Activated CD8-positive, alpha-beta memory T cell treated with anti-CD3 and anti-CD28 coated beads, Interleukin-2, amount 50 U/mL, for 4 hours (primary cell): ENCODE results near the gene EME1.

ENCODE experiments used
- DNase-seq: peaks from one replicate; pipeline ENCODE4 v3.0.0-alpha.2; 2020

The EME1 gene

DNA sequence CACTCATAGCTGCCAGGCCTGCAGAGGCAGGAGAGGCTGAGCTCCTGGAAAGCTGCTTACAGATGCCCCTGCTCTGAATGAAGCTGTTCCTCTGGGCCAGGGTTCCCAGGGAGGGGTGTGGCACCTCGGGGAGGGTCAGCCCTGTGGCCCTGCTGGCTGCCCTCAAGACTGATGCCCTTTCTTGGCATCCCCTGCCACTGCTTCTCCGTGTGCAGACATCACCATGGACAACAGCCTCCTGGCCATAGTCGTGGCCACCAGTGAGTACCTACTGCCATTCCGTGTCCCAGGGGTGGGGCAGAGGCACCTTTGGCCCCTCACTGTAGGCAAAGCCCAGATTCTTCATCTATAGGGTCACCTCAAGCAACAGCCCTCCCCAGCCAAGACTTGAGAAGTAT is 9.0 kb upstream of the EME1 start:
- no peak for DNase-seq

DNA sequence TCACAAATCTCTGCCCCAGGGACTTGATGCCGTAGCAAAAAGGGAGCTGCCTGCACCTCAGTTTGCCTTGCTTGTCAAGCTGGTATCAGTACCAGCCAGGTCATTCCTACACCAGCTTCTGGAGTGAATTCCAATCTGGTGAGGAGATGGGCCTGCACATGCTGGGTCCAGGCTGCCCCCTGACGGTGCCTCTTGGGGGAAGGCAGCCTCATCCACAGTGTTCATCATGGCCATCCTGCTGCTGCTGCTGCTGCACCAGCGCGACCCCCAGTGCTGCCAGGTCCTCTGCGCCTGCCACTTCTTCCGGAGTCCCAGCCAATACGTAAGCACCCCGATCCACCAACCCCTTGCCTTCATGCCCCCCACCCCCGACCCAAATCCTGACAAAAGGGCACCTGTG is 8.3 kb upstream of the EME1 start:
- DNase-seq: no peak

- DNase-seq: no peak
These were observed 7.9 kb upstream of the EME1 start for GRCh38 chr17:50365165-50365564.

- no peak for DNase-seq
These were observed 7.2 kb upstream of the EME1 start for GRCh38 chr17:50365649-50366393.

DNA sequence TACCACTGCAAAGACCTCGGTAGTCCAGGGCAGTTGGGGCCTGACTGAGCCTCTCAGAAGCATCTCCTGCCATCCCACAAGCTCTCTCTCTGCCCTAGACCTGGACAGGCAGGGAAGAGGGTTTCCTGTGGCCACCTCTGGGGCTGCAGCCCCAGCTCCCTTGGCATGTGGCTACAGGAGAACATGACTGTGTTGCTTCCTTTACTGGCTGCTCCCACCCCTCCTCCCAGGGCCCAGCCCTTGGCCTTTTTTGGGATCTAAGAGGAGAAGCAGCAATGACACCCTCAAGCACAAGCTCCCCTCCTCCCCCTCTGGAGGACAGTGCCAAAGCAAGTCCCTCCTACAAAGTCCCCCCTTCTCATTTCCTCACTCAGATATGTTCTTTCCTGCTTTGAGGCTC is 5.6 kb upstream of the EME1 start:
- DNase-seq: no peak

DNA sequence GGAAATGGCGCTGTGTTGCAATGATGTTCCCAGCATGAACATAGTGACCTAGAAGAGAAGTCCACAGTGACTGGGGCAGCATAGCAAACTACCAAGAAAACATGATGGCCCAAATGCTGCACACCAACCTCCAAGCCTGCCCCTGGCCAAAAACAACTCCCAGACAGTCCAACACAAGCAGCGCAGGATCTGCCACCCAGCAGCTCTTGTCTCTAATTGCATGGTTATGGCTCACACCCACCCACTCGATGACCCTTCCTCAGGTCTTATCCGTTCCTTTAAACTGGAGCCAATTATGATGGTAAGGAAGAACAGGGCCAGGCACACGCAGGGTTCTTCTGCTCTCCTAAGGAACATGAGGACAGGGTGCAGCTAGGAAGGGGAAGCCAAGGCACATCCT is 3.0 kb upstream of the EME1 start:
- no peak for DNase-seq

- no peak for DNase-seq
These were observed 1.5 kb upstream of the EME1 start for GRCh38 chr17:50371526-50371925.

DNA sequence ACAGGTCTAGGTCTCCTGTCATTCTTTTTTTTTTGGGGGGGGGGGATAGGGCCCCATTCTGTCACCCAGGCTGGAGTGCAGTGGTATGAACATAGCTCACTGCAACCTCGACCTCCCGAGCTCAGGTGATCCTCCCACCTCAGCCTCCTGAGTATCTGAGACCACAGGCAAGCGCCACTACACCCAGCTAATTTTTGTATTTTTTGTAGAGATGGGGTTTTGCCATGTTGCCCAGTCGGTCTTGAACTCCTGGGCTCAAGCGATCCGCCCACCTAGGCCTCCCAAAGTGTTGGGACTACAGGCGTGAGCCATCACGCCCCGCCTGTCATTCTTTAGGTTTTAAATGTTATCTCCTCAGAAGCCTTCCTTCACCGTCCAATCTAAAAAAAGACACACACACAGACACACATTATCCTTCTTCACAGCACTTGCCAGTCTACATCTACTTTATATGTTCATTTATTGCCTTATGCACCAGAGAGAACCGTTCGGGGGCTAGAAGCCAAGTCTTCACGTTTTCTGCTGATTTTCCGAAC is 739 bp upstream of the EME1 start:
- DNase-seq: no peak

DNA sequence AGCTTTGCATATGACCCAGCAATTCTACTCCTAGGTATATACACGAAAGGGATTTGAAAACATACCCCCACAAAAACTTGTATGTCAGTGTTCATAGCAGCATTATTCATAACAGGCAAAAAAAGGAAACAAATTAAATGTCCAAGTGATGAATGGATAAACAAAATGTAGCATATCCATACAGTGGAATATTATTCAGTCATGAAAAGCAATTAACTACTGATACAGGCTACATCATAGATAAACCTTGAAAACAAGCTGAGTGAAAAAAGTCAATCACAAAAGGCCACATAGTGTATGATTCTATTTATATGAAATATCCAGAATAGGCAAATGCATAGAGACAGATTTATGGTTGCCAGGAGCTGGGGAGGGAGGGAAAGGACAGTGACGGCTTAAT is 676 bp downstream of the EME1 start:
- no peak for DNase-seq

GRCh38 chr17:50375858-50376538 is 3.0 kb downstream of the EME1 start:
- DNase-seq: no peak

DNA sequence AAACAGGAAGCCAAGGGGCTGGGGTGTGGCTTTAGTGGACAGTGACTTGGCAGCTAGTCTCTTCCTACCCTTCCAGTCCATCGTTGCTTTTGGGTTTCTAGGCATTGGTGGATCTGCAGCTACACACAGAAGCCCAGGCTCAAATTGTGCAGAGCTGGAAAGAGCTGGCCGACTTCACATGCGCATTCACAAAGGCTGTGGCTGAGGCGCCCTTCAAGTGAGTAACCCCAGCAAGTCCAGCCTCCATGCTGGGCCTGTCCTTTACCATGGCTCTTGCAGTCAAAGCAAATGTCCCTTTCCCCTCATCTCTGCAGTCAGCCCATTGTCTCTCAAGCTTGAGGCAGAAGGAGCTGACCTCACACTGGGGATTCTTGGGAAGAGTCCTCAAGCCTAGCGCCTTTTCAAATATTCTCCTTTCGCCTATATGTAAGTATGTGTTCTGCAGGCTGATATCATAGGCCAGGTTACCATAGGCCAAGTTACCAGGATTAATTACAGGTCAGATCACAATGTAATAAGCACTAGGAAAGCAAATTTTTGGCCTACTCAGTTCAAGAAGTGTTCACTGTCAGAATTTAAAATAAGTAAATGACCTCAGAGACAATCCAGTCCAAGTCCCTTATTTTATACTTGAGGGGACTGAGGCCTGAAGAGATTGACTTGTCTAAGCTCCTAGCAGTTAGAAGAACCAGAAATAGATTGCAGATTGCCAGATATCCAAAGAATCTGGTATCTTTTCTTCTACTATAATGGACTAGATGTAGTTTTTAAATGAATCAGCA is 6.5 kb downstream of the EME1 start:
- DNase-seq: no peak

- no peak for DNase-seq
These were observed 7.6 kb downstream of the EME1 start for GRCh38 chr17:50380369-50381259.

DNA sequence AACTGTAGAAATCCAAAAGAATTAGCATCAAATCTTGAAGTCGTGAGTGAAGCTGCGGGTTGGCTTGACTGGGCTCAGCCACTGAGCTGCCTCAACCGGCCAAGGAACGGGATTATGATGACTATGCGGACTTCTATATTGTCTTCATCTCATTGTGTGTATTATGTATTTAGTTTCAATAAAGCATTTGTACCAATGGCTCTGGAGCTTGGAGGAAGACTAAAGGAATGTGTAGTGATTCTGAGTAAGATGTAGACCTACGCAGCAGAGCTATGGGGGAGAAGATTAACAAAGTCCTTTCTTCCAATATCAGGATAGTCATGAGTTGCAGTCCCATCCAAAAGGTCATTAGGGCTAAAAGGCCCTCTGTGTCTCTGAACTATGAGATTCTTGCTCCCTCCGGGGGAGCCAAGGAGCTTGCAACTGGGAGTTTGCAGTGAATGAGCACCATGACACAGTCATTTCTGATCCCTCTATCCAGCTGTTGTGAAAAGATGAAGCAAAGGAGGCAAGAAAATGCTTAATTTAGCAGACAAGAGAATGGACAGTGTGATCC is 8.3 kb downstream of the EME1 start:
- DNase-seq: no peak

- no peak for DNase-seq
These were observed 8.9 kb downstream of the EME1 start for GRCh38 chr17:50381920-50382319.

- no peak for DNase-seq
These were observed 9.9 kb downstream of the EME1 start for GRCh38 chr17:50382931-50383330.

DNA sequence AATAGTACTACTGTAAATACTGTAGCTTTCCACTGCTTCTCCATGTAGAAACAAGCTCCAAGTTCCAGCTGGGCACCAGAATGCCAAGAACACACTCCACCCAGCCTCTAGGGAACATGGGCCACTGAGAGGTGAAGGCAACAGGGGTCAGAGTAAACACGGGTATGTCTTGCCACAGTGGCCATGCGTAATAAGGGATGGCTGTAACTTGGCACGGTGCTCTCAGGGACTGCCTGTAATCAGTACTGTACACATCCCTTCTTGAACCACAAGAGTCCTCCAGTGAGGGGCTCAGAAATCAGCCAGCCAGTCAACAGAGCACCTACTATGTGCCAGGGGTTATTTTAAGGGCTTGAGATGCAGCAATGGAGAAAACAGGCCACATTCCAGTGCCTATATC is 13.5 kb downstream of the EME1 start:
- DNase-seq: no peak

DNA sequence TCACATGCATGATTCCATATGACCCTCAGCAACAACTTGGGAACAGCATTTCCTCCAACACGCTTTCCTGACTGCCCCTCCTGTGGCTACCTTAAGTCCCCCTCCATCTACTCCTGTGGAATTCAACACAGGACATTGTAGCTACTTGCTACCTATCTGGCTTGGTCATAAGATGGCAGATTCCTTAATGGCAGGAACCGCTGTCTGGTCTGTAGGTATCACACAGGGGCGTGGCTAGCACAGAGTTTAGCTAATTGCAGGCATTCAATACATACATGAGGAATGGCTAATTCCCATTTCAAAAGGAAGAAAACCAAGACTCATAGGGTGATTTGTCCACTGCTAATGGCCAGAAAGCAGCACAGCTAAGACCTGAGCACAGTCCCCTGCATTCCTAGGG is 15.7 kb downstream of the EME1 start:
- no peak for DNase-seq

- DNase-seq: no peak
These were observed 16.5 kb downstream of the EME1 start for GRCh38 chr17:50389534-50389933.

- no peak for DNase-seq
These were observed 19.6 kb downstream of the EME1 start for GRCh38 chr17:50392621-50393020.

GRCh38 chr17:50393700-50394099 is 20.7 kb downstream of the EME1 start:
- DNase-seq: no peak

GRCh38 chr17:50394711-50395110 is 21.7 kb downstream of the EME1 start:
- DNase-seq: no peak
